ENCODE data around the gene VTI1A.

GRCh38 chr10:112539340-112539739 is 92.3 kb downstream of the VTI1A start:
- TF ChIP-seq CTCF (IDR thresholded peaks at IDR 0.05; ENCODE audit: low read depth, low read length) (no peak), POLR2A (IDR thresholded peaks at IDR 0.05; ENCODE audit: extremely low read depth, insufficient read length) (no peak), MAX (IDR thresholded peaks at IDR 0.05; ENCODE audit: low read depth, low read length) (no peak)

All from NB4 (cell line).